ENCODE data around the gene ZSWIM1. TPM values are rescaled to one million over a fixed set of nuclear protein-coding genes. Genes with fewer than 3 reads are reported as not detected.
A peak's percentile ranks its signal among the peaks of the same experiment; 100 is the strongest.
"Not testable (repeated sequence)": the region's sequence is repeated elsewhere in the genome, so short reads cannot be mapped to it uniquely, and the experiment has no call there.

Gene ZSWIM1
- total RNA-seq, 1 donor from 2014 or later, result 7.9 TPM

GRCh38 chr20:45926731-45927070 lies 45.7 kb downstream of the ZSWIM1 start:
- Mint-ChIP-seq H3K27me3 (ENCODE audit: low read depth) (no peaks in the 10 kb centered on the region), H3K36me3 (ENCODE audit: low read depth) (no peaks in the 10 kb centered on the region), H3K9me3 (ENCODE audit: low read depth) (no peaks in the 10 kb centered on the region), H3K4me3 (ENCODE audit: unreplicated experiment) (no peak overlapping the region), H3K4me1 (ENCODE audit: low read depth) (peaks cover 17% of the 10 kb centered on the region), H3K27ac (ENCODE audit: unreplicated experiment) (no peak overlapping the region)
- no peak for DNase-seq (ENCODE audit: low spot score)
- no peak for TF ChIP-seq CTCF (IDR thresholded peaks at IDR 0.05)

GRCh38 chr20:45927071-45927878 lies 46.2 kb downstream of the ZSWIM1 start:
- Mint-ChIP-seq H3K36me3 (ENCODE audit: low read depth) (no peaks in the 10 kb centered on the region), H3K27me3 (ENCODE audit: low read depth) (no peaks in the 10 kb centered on the region), H3K4me3 (ENCODE audit: unreplicated experiment) (no peak overlapping the region), H3K9me3 (ENCODE audit: low read depth) (no peaks in the 10 kb centered on the region), H3K27ac (ENCODE audit: unreplicated experiment) (no peak overlapping the region), H3K4me1 (ENCODE audit: low read depth) (peaks cover 14% of the 10 kb centered on the region)
- DNase-seq (ENCODE audit: low spot score), result no peak
- TF ChIP-seq CTCF (IDR thresholded peaks at IDR 0.05), result no peak

- not testable (repeated sequence) for H3K36me3 Mint-ChIP-seq (ENCODE audit: low read depth); H3K9me3 Mint-ChIP-seq (ENCODE audit: low read depth); H3K4me3 Mint-ChIP-seq (ENCODE audit: unreplicated experiment); H3K27me3 Mint-ChIP-seq (ENCODE audit: low read depth); H3K27ac Mint-ChIP-seq (ENCODE audit: unreplicated experiment); DNase-seq (ENCODE audit: low spot score)
- peaks cover 10% of the 10 kb centered on the region for H3K4me1 Mint-ChIP-seq (ENCODE audit: low read depth)
Observed at GRCh38 chr20:45931680-45932079, 50.7 kb downstream of the ZSWIM1 start.

GRCh38 chr20:45933266-45934045 lies 52.4 kb downstream of the ZSWIM1 start:
- no peak for DNase-seq (ENCODE audit: low spot score)
- peak overlapping the region; percentile 96 for H3K27ac Mint-ChIP-seq (ENCODE audit: unreplicated experiment)
- H3K36me3 Mint-ChIP-seq (ENCODE audit: low read depth), result peaks cover 11% of the 10 kb centered on the region
- H3K4me3 Mint-ChIP-seq (ENCODE audit: unreplicated experiment), result peak overlapping the region; percentile 93
- H3K27me3 Mint-ChIP-seq (ENCODE audit: low read depth), result no peaks in the 10 kb centered on the region
- H3K4me1 Mint-ChIP-seq (ENCODE audit: low read depth), result peaks cover 13% of the 10 kb centered on the region
- TF ChIP-seq CTCF (IDR thresholded peaks at IDR 0.05), result peak; percentile 63
- H3K9me3 Mint-ChIP-seq (ENCODE audit: low read depth), result no peaks in the 10 kb centered on the region

GRCh38 chr20:45934046-45934585 lies 53.1 kb downstream of the ZSWIM1 start:
- H3K4me3 Mint-ChIP-seq (ENCODE audit: unreplicated experiment), result peak overlapping the region; percentile 93
- TF ChIP-seq CTCF (IDR thresholded peaks at IDR 0.05), result no peak
- peaks cover 14% of the 10 kb centered on the region for H3K36me3 Mint-ChIP-seq (ENCODE audit: low read depth)
- no peak for DNase-seq (ENCODE audit: low spot score)
- H3K27me3 Mint-ChIP-seq (ENCODE audit: low read depth), result no peaks in the 10 kb centered on the region
- H3K27ac Mint-ChIP-seq (ENCODE audit: unreplicated experiment), result peak overlapping the region; percentile 96
- no peaks in the 10 kb centered on the region for H3K9me3 Mint-ChIP-seq (ENCODE audit: low read depth)
- H3K4me1 Mint-ChIP-seq (ENCODE audit: low read depth), result peaks cover 13% of the 10 kb centered on the region

Other genes with a start within 250 kb of the ZSWIM1 start
- not detected in 3 replicates for gene WFDC9, start 249.9 kb upstream of the ZSWIM1 start, total RNA-seq
- gene WFDC11, start 211.0 kb upstream of the ZSWIM1 start, total RNA-seq, result not detected in 3 replicates
- not detected in 3 replicates for gene WFDC13, start 179.2 kb upstream of the ZSWIM1 start, total RNA-seq
- gene WFDC10B, start 176.2 kb upstream of the ZSWIM1 start, total RNA-seq, result not detected in 3 replicates
- not detected in 3 replicates for gene SPINT4, start 158.9 kb upstream of the ZSWIM1 start, total RNA-seq
- 0.70 to 1.4 TPM in 2 of 3 replicates, not detected in the other for gene WFDC3, start 89.3 kb upstream of the ZSWIM1 start, total RNA-seq
- gene DNTTIP1, start 89.3 kb upstream of the ZSWIM1 start, total RNA-seq, result 22.1 to 22.9 TPM (median 22.5 TPM) in 3 replicates
- 12.8 to 17.2 TPM (median 15.3 TPM) in 3 replicates for gene UBE2C, start 68.6 kb upstream of the ZSWIM1 start, total RNA-seq
- 0.46 to 0.63 TPM (median 0.52 TPM) in 3 replicates for gene TNNC2, start 53.9 kb upstream of the ZSWIM1 start, total RNA-seq
- 25.2 to 27.7 TPM (median 26.5 TPM) in 3 replicates for gene SNX21, start 47.4 kb upstream of the ZSWIM1 start, total RNA-seq
- gene ACOT8, start 23.8 kb upstream of the ZSWIM1 start, total RNA-seq, result 14.2 to 22.8 TPM (median 15.9 TPM) in 3 replicates
- gene ZSWIM3, start 23.6 kb upstream of the ZSWIM1 start, total RNA-seq, result 3.4 to 4.9 TPM (median 3.9 TPM) in 3 replicates
- gene SPATA25, start 6.4 kb downstream of the ZSWIM1 start, total RNA-seq, result 0.49 to 1.4 TPM (median 1.2 TPM) in 3 replicates
- gene NEURL2, start 10.0 kb downstream of the ZSWIM1 start, total RNA-seq, result 1.8 to 3.0 TPM (median 2.7 TPM) in 3 replicates
- gene CTSA, start 10.1 kb downstream of the ZSWIM1 start, total RNA-seq, result 172 to 199 TPM (median 175 TPM) in 3 replicates
- 48.1 to 53.1 TPM (median 48.5 TPM) in 3 replicates for gene PLTP, start 30.9 kb downstream of the ZSWIM1 start, total RNA-seq
- 23.5 to 25.7 TPM (median 24.9 TPM) in 3 replicates for gene PCIF1, start 53.5 kb downstream of the ZSWIM1 start, total RNA-seq
- gene ZNF335, start 91.0 kb downstream of the ZSWIM1 start, total RNA-seq, result 14.2 to 18.3 TPM (median 14.6 TPM) in 3 replicates
- gene MMP9, start 127.7 kb downstream of the ZSWIM1 start, total RNA-seq, result 2.1 to 2.2 TPM in 2 of 3 replicates, not detected in the other
- gene SLC12A5, start 148.0 kb downstream of the ZSWIM1 start, total RNA-seq, result 0.89 to 2.1 TPM (median 1.9 TPM) in 3 replicates
- gene NCOA5, start 208.7 kb downstream of the ZSWIM1 start, total RNA-seq, result 25.1 to 27.3 TPM (median 26.2 TPM) in 3 replicates
- 2.4 to 2.5 TPM in 2 of 3 replicates, not detected in the other for gene CD40, start 237.1 kb downstream of the ZSWIM1 start, total RNA-seq